ENCODE data around the gene SLC6A8.

GRCh38 chrX:153714256-153714655 lies 26.5 kb downstream of the SLC6A8 start:
- TF ChIP-seq CTCF (IDR thresholded peaks at IDR 0.05) (no peak), POLR2A (IDR thresholded peaks at IDR 0.05) (no peak)
